Fibroblast of villous mesenchyme (primary cell): ENCODE results near the gene MUC2. TPM values are rescaled to one million over a fixed set of nuclear protein-coding genes. Genes with fewer than 3 reads are reported as not detected.

ENCODE experiments used
- DNase-seq: peaks from one replicate; pipeline ENCODE4 v3.0.0-alpha.2; 2010; ENCODE audit warnings: low read depth
- H3K4me3 ChIP-seq: 2 replicates; pipeline ENCODE4 v1.5.1; 2011; ENCODE audit warnings: low read depth, mild to moderate bottlenecking, low read length
- CTCF ChIP-seq: IDR thresholded peaks from 2 replicates; pipeline ENCODE4 v1.5.1; 2012; ENCODE audit warnings: low read depth, mild to moderate bottlenecking, low read length; ENCODE audit not compliant: insufficient read depth
- total RNA-seq: library from RNA; depleted of rRNA; stranded (reverse); fragments of >200 nt; gene quantifications from 2 replicates; pipeline ENCODE4 v1.2.3, GENCODE V29; 2012

Gene MUC2
- total RNA-seq, 1 donor, result not detected

GRCh38 chr11:1064167-1064566, 10.5 kb upstream of the MUC2 start:
- DNase-seq, result no peak
- no peak for TF ChIP-seq CTCF

GRCh38 chr11:1067812-1068496, 6.7 kb upstream of the MUC2 start:
- DNase-seq, result no peak
- no peak for TF ChIP-seq CTCF

More at GRCh38 chr11:1064167-1064566, 10.5 kb upstream of the MUC2 start:
- H3K4me3 ChIP-seq, result no peak overlapping the region

GRCh38 chr11:1069740-1070139, 4.9 kb upstream of the MUC2 start:
- no peak for TF ChIP-seq CTCF
- no peak for DNase-seq
- no peak overlapping the region for H3K4me3 ChIP-seq

More at GRCh38 chr11:1067812-1068496, 6.7 kb upstream of the MUC2 start:
- no peak overlapping the region for H3K4me3 ChIP-seq

- TF ChIP-seq CTCF, result no peak
Measured at GRCh38 chr11:1070594-1071462, 3.8 kb upstream of the MUC2 start.

GRCh38 chr11:1071571-1072115, 3.0 kb upstream of the MUC2 start:
- H3K4me3 ChIP-seq, result no peak overlapping the region
- DNase-seq, result no peak

More at GRCh38 chr11:1070594-1071462, 3.8 kb upstream of the MUC2 start:
- DNase-seq, result no peak
- H3K4me3 ChIP-seq, result no peak overlapping the region

More at GRCh38 chr11:1071571-1072115, 3.0 kb upstream of the MUC2 start:
- no peak for TF ChIP-seq CTCF
